Daoy (cell line): Measurements from ENCODE around the gene LMCD1. TPM values are rescaled to one million over a fixed set of nuclear protein-coding genes. Genes with fewer than 3 reads are reported as not detected.

Experiments
- DNase-seq: peaks from one replicate; pipeline ENCODE4 v3.0.0-alpha.2; 2015; ENCODE audit warnings: low read depth
- total RNA-seq: library from RNA; depleted of rRNA; stranded (reverse); fragments of >200 nt; shearing (Covaris generic); gene quantifications from 2 replicates; pipeline ENCODE4 v1.2.3, GENCODE V29; 2014

The LMCD1 gene
- total RNA-seq, 1 experiment from 2014 or later = 18.7 TPM

DNA sequence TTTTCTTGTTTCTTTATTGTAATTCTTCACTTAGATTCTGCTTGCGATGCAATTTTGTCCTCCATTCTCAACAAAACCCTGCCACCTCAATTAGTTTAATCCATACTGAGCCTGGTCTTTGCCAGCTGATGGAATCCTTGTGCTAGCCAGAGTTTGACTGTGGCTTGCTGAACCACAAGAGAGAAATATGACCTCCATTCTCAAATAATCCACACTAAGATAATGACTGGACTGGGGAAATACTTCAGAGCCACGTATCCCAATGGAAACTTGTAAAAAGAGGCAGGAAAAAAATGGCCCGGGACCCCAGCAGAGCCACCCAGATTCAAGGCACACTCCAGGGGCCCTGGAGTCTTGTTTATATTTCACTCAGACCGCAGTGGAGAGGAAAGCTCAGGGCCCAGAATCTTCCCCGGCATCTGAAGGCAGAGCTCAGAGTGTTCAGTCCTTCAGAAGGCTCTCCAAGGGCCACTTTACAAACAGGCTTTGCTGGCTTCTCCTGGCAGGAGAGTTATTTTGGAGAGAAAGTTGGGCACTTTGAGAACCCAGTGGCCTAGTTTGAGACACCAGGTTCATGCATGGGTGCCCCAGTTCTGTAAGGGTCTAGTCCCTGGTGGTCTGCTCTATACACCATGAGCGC, 80.3 kb downstream of the LMCD1 start:
- DNase-seq = no peak

DNA sequence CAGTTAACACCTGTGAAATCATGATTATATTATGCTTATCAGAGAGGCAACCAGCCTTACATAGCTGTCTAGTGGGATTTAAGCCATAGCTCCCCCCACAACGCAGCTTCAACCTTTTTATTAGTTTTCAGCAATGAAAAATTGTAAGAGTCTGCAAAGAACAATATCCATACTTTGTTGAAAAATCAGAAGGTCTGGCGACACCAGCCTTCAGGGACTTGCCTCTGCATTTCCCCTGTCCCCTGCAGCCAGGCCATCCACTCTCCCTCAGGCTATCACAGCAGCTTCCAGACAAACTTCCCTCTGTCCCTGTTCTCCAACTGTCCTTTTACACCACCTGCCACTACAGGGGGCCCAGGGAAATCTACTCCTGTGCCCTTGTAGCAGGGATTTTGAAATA, 83.0 kb downstream of the LMCD1 start:
- no peak for DNase-seq

DNA sequence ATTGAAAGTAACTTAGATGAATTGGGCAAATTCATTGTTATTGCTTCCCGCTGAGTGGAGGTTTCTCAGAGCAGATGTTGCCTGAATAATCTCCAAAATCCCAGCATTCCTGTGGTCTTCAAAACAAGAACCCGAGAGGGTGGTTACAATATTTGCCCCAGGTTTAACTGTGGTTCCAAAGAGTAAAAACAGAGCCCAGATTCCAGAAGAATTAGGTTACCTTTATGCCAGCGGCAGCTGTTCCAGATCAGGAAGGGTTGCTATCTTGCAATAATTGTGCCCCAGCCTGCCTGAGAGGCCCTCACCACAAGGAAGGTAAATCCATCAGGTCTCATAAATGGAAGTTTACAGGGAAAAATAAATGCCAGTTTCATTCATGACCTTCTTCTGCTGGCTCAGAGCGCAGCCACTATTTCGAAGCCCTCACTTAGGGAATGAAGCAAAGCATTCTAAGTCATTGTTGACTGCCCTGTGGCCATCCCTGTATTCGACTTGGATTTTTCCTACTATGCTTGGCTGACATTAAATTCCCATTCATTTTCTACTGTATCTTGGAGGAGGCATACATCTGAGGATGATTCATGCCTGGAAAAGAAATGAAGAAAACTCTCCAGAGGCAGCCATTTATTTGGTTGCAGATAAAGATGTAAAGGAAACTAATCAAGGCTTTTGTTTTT, 88.4 kb downstream of the LMCD1 start:
- DNase-seq = peak; percentile 47

DNA sequence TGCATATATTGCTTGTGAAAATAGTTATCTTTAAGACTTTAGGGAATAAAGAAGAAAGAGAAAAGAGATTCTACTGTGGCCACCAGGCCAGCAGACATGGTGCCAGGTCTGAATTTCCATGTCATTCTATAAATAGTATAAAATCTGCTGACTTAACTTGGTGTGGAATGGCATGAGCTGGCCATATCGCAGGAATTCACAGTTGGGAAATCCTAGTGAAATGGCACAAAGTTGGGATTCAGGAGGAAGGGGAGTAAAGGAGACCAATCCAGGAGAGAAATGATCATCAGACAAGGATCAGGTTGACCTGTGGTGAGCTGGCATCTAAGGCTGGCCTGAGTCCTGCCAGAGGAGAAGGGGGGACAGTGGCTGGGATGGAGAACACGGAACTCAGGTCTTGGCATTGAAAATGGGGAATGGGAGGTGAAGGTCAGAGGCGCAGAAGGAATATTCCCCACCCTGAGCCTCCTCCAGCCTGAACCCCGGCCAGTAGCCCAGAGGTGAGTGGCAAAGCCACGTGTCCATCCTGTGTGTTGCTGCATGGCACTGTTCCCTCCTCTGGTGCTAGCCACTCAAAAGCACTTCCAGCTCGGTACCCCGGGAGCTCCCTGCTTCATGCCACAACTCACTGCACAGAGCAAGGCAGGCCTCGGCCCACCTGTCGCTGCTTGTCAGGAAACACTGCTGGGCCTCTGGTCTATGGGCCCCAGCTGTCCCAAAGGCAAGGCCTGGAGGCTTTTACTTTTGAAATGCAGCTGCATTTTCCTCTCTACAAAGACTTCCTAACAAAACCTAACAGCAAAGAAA, 91.6 kb downstream of the LMCD1 start:
- DNase-seq = no peak

DNA sequence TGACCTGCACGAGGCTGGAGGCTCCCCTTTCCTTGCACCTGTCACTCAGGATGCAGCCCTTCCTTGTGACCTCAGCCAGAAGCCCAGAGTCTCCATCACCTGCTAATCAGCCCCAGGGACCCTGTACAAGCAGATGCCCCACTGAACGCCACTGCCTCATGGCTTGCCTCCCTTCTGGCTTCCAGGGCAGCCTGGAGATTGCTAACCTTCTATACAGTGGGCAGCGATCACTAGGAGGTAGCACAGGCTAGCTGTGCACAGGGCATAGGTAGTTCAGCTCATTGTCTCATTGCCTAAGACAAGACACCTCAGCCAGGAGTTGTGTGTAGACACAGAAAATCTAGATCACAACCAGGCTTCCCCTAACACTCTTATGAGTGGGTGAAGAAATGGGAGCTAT, 93.6 kb downstream of the LMCD1 start:
- no peak for DNase-seq

DNA sequence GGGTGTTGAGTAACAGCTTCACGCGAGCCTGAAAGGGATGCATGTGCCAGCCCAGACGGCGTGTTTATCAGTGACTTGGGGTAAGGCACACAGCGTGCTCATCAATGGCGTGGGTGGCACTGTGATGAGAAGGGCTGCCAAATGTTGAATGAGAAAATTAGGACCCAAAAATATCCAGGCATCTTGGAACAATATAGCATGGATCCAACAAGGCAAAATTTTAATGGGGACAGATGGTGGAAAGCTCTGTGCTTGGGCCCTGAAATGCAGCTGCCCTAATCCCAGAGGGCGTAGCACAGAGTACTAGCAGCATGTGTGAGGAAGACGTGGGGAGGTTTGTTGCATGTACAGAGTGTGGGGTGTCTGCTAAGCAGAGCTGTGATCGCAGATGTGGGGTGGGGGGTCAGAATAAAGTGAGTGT, 94.1 kb downstream of the LMCD1 start:
- DNase-seq = no peak

DNA sequence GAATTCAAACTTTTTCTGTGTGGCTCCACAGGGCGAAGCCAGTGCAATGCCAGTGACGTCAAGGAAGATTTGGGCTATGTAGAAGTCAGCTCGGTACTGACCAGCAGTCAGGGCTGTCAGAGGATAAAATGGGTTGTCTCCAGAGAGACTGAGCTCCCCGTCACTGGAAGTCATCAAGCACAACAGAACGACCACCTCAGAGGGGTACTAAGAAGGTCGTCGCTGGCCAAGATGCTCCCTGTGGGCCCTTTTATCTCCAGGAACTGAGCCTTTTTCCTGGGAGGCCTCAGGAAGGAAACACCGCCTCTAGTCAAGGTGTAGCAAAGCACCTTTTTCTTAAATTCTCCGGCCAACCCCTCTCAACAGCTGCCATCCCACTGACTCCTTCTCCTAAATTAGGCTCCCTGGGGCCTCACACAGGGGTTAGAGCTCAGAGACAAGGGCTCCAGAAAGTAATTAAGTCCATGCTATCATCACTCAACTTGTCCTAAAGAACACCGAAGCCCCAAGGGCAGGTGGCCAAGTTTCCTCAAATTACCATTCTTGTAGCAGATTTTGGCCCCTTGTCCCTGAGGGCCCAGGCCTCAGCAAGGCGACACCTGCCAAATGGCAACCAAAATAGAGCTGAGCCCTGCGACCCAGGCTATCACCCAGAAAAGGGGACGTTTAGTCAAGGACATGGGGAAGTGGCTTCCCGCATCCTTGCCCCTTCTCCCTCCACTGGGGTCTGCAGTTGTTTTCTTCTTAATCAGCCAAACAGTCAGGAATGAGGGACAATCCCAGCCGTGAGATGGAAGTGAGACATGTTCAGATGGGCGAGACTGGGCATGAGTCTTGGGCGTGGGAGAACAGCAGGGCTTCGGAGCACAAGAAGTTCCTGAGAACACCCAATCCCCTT, 94.9 kb downstream of the LMCD1 start:
- no peak for DNase-seq

DNA sequence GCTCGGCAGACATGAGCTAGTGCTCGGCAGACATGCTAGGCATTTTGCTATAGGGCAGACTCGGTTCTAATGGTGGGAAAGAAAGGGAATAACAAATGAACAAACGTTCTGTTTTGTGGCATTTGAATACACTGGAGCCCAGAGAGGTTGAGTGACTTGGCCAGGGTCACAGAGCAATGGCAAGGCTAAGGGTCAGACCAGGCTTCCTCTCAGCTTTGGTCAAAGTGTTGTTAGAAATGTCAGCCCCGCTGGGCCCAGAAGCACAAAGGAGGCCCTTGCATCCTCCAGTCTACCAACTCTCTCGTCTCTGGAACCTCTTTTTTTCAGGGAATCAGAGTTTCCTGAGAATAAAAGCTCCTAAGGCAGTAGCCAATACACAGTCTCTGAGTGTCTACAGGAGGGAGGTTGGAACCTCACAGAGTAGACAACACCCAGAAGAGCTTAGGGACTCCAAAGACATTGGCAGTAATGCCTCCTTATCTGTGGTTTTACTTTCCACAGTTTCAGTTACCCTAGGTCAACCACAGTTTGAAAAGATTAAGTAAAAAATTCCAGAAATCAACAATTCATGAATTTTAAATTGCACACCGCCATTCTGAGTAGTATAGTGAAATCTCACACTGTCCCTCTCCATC, 95.7 kb downstream of the LMCD1 start:
- no peak for DNase-seq

DNA sequence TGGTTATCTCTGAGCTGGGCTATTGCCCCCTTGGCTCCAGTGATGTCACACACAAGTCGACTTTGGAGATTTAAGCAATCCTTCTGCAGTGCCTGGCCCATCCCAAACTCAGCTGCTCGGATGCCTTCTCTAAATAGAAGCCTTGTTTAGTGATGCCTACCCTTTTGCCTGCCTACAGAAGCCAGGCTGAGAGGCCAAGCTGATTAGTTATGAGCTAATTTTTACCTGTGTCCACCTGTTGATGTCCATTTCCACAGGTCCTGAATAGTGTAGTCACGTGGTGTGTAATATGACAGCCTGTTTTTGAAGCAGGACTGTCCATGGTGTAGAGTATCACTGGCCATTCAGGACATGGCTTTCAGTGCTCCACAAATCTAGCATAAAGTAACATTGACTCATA, 97.5 kb downstream of the LMCD1 start:
- DNase-seq = no peak

DNA sequence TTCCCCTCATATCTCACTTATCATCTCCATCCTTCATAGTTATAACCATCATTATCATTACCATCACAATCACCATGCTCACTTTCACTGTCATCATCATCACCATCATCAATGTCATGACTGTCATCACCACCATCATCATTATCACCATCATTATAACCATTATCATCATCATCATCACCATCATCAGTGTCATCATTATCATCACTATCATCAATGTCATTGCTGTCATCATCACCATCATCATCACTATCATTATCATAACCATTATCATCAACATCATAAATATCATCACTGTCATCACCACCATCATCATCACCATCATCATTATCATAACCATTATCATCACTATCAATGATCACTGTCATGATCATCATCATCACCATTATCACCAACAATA, 98.8 kb downstream of the LMCD1 start:
- no peak for DNase-seq

DNA sequence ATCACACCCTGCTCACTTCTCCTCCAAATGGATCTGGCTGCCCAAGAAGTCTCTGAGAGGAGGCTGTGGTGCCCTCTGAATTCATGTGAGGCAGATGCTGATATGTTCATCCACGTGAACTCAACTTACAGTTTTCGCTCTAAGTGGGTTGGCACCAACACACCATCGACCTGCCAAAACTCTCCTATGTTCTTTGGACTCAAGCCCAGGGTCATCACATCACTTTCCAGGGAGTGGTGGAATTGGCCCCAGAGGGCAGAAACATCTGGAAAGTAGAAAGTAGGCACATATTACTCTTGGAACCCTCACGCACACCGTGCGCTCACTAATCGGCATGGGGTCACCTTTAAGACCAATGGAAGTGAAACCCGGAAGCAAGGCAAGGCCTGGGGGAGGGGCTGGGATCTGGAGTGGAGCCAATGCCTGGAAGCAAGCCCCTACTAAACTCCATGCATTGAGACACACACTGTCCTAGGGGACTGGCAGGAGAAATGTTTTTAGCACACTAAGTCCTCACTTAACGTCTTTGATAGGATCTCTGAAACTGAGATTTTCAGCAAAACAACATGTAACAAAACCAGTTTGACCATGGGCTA, 101.6 kb downstream of the LMCD1 start:
- no peak for DNase-seq

DNA sequence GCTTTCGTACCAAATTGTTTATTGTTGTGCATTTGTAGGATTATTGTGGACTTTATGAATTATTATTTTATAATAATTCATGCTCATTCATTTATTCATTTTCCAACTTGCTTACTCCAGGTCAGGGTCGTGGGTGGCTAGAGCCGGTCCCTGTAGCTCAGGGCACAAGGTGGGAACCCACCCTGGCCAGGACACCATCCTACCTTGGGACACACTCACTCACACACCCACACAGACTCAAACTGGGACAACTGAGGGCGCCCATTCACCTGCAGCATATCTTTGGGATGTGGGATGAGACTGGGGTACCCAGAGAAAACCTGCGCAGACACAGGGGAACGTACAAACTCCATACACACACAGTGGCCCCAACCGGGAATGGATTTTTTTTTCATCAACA, 102.4 kb downstream of the LMCD1 start:
- no peak for DNase-seq

DNA sequence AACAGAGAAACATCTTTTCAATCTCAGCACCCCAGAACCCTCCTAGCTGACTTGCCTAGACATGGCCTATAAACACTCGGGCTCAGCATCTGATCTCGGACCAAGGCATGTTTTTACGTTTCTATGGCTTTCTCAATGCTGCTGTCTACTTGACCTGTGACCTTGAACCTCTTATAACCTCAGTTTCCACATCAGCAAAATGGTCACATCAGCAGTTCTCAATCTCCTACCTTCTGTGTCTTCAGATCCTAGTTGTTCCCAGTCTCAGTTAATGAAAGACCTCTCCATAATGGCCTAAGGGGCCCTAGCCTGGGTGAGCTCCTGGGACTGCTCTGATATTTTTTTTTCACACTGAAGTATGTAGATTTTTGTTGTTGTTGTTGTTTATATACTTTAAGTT, 103.4 kb downstream of the LMCD1 start:
- no peak for DNase-seq

DNA sequence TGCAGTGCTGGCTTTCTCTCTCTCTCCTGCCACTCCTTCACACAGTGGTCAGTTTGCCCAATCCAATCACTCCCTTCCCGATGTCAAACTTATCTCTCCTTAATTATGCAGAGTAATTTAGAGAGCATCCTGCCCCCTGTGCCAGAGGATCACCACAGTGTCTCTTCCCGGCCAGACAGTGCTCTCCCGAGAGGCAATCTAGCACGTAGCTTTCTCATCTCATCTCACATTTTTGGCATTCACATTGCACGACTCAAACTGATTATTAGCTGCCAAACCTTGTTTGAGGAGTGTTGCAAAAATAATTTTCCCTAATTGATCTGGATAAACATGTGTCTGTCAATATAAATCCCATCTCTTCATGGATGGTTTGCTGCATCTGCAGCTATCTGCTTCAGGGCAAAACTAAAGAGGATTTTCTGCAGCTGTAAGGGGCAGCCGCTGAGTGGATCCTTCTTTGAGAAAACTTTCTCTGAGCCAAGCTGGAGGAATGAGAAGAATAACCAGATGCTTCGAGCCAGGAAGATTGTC, 105.1 kb downstream of the LMCD1 start:
- no peak for DNase-seq

DNA sequence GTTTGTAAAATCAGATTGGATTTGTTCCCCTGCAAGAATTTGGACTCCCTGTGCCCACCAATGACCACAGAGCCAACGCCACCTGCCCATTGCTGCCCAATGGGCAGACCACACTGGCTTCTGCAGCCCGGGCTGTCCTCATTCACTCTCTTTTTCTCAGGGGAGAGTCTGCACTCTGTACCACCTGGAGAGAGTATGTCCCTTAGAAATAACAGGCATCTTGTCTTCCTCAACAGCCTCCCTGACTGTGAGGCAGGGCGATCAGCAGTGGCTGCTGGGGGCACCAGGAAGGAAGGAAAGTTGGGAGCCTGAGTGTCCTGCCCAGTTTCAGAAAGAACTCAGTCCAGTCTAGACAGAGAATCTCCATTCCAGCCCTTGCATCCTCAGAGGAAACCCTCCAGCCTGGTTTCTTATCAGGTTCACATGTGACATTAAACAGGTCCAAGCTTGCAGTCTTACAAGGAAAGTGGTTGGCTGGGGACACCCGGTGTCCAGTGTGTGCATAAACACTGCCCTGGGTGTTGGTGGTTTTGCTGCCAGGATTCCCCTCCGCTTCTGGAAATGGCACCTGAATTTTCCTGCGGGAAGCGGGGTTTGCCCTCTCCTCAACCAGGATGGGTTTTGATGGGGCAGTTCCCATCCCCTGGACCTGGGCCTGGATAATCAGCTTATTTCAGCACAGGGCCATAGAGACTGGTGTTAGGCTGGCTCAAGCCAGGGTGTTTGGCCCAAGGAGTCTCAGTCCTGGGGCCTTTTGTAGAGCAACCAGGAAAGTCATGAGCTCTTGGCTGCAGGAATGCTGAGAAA, 105.8 kb downstream of the LMCD1 start:
- peak; percentile 38 for DNase-seq

DNA sequence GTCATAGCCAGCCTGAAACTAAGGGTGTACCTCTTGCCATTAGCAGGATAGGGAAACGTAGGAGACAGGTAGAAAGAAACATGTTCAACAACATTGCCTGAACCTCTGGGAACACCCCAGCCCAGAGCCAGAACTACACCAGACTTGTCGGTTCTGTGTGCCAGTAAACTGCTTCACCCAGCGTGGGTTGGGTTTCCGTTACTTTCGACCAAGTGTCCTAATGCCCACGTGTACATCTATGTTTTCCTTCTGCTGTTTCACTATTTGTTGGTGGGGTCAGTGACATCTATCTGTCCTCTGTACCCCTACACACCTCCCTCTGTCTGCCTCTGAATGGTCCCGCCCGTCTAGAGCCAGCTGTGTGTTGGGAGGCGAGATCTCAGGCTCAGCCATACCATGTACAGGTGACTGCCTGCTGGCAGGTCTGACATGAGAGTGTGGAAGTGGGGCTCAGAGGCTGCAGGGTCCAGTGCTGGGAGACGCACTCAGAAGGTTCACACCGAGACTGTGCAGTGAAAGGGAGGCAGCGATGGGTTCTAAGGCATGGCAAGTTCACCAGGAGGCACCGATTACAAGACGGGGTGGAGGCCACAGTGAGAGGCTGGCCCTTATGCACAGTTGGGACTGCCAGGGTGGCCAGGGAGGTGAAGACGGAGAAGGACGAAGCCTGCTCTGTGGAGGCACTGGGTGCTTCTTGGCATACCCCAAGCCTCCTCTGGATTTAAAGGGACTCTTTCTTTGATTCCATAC, 106.6 kb downstream of the LMCD1 start:
- no peak for DNase-seq

DNA sequence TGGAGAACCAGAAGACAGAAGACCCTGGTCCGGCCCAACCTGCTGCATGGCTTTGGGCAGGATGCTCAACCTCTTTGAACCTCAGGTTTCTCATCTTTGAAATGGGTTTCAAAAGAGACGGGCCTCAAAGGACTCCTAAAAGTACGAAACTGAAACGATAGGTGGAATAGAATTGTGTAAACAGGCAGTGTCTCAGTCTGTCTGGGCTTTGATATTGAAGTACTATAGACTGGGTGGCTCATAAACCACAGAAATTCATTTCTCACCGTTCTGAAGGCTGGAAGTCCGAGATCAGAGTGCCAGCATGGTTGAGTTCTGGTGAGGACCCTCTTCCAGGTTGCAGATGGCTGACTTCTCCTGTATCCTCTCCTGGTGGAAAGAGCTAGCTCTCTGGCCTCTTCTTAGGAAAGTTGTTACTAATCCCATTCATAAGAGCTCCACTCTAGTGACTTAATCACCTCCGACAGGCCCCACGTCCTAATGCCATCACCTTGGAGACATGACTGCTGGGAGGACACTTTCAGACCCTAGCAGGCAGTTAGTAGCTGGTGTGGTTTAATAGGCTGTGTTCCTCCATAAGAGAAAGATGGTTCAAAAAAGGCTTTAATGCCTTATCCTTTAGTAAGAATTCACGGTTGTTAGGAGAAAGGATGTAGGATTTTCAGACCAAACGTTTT, 107.3 kb downstream of the LMCD1 start:
- no peak for DNase-seq

DNA sequence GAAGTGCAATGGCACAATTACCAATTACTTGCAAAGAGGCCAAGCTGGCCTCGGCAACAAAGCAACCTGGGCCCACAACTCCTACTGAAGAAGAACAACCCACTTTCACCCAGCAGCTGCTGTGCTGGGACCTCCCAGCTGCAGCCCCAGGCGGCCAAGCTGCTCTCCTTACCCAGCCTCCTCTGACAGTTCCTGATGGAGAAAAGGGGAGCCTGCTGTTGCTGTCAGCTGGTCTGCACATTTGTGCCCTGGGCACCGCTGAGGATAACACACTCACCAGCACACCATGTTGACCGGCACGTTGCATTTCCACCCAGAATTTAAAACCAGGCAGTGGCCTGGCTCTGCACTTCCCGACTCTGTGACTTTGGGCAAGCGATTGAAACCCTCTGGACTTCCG, 109.3 kb downstream of the LMCD1 start:
- DNase-seq = no peak

DNA sequence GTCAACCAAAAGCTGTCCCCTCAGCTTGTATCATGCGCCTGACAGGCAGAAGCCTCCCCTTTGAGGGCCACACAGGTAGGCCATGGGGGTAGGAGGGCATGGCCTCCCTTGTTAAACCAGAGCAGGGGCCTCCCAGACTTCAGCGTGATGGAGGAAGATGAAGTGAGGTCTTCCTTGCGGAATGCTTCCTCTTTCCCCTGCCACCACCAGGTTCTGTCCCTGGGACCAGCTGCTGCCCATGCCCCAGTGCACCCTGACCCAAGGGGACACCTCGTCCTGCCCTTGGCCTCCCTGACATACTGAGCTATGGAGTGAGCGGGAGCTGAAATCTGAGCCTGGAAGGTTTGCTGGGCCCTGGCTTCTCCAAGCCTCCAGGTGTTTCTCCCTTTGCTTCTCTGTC, 116.3 kb downstream of the LMCD1 start:
- no peak for DNase-seq
